Measurements from ENCODE around the gene C10orf143.
"Not testable (repeated sequence)": the region's sequence is repeated elsewhere in the genome, so short reads cannot be mapped to it uniquely, and the experiment has no call there.

Gene C10orf143

DNA sequence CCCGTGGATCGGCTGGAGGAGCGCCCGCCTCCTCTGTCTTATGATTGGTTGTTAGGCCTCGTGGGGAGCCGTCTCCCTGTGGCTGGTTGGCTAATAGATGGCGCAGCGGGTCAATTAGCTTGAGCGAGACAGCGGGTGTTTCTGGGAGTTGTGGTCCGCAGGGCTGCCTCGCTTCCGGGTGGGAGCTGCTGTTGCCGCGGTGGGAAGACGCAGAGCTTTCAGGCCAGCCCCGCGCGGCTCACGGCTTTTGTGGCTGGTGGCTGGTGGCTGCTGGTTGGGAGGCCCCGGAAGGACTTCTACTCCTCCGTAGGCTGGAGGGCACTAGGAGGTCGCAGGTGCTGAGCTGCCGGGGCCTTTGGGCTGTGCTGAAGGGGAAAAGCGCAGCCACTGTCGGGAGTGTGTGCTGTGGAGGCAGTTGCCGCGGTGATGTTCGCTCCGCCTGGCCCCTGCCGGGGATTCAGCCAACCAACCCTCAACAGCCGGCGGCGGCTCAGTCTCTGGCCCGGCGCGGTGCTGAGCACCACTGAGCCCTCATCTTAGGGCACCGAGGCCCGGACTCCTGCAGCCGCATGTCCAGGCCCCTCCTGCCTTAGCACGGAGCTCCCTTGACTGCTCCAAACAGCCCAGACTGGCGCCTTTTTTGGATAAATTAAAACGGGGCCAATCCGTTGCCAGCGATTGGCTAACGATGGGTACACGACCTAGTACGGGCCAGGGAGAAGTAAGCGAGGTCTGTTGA lies 652 bp upstream of the C10orf143 start:
- DNase-seq: peak; percentile 97

DNA sequence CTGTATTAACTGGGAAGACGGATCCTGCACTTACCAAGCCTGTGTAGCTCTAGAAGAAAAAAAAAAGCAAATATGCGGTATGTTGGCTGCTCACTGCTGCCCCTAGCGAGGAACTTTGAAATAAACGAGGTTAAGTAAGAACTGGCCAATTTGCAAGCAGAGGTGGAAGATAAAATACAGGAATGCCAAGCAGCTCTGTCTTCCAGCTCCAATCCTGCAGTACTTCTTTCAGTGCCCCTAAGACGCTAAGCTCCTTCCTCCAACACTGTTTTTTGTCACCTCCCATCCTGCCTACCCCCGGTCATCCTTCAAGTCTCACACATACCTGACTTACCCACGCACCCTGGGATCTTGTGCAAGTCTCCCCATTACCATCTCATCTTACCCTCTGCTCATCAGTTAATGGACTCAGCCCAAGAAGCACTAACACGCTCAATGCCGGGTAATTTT lies 809 bp downstream of the C10orf143 start:
- DNase-seq: peak; percentile 80

DNA sequence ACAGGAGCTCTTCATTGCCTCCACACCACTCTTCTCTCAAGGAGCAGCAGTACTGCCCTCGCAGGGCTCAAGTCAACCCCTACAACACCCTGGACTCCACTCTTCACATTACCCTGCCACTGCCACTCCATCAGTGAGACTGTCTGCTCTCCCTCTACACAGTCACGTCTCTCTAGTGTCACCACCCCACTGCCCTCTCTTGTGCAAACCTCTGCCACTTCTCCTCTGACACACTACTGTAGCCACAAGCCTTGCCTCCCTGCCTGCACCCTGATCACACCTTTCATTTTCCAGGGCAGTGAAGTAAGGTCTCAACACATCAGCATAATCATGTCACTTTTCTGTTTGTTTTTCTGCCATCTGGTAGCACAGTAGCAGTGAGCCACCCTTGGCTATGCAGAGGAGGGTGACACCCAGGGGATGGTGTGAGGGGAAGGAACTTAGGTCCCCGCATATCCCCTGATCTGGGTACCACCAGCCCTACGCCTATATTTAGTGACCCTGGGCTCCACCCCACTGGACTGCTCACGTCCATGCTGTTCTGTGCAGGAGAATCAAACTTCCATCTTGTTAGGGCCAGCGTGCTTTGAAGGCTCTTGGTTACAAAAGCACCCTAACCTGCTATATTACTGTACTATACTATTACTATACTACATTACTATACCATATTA lies 1.6 kb downstream of the C10orf143 start:
- DNase-seq: peak; percentile 70

DNA sequence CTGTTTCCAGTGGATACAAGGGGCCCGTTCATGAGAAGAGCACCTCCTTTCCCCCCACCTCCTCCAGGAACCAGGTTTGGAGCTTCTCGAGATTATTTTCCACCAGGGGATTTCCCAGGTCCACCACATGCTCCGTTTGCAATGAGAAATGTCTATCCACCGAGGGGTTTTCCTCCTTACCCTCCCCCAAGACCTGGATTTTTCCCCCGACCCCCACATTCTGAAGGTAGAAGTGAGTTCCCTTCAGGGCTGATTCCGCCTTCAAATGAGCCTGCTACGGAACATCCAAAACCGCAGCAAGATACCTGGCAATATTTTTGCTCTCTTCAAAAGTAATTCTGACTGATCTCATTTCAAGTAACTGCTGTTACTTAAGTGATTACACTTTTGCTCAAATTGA lies 2.5 kb downstream of the C10orf143 start:
- peak; percentile 49 for DNase-seq

DNA sequence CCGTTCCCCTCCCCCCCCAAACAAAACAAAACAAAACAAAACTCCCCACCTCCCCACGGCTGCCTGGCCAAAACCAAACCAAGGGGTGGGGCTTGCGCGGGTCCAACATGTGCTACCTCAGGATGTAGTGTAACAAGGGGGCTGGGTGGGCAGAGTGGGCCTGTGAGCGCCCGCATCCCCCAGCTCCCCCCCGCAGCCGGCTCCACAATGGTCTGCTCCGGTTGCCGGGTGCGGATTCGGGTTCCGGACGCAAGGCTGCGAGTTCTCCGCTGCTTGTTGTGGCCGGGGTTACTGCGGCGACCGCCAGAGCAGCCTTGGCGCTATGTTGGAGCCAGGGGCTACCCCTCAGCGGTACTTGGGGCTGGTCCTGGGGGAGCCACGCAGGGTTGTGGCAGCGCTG lies 4.9 kb downstream of the C10orf143 start:
- no peak for DNase-seq

DNA sequence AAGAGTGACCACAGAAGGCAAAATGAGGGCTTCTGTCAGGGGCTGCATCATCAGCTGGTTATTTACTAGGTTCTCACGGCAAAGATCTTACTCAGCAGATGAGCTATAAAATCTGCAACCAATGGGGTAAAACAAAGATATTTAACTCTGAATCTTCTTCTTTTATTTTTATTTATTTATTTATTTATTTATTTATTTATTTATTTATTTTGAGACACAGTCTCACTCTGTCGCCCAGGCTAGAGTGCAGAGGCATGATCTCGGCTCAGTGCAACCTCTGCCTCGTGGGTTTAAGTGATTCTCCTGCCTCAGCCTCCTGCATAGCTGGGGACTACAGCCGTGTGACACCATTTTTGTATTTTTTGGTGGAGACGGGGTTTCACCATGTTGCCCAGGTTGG lies 11.3 kb downstream of the C10orf143 start:
- no peak for DNase-seq

DNA sequence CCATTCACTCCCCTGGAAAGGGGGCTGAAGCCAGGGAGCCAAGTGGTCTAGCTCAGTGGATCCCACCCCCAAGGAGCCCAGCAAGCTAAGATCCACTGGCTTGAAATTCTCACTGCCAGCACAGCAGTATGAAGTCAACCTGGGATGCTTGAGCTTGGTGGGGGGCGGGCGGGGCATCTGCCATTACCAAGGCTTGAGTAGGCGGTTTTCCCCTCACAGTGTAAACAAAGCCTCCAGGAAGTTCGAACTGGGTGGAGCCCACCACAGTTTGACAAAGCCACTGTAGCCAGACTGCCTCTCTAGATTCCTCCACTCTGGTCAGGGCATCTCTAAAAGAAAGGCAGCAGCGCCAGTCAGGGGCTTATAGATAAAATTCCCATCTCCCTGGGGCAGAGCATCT lies 20.1 kb downstream of the C10orf143 start:
- DNase-seq: not testable (repeated sequence)

DNA sequence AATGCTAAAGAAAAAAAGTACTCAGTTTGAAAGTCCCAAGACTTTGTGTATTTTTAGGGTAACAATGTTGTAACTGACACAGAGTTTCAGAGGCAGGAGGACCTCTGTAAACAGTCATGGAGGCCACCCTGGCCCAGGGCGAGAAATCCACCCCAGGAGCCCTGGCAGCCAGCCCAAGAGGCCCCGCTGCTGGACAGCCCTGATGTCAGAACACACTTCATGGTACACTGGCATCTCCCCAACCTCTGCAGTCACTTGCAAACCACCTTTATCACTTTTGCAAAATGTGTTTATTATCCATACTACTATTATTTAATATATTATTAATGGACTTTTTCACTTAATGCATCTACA lies 30.2 kb downstream of the C10orf143 start:
- DNase-seq: no peak

DNA sequence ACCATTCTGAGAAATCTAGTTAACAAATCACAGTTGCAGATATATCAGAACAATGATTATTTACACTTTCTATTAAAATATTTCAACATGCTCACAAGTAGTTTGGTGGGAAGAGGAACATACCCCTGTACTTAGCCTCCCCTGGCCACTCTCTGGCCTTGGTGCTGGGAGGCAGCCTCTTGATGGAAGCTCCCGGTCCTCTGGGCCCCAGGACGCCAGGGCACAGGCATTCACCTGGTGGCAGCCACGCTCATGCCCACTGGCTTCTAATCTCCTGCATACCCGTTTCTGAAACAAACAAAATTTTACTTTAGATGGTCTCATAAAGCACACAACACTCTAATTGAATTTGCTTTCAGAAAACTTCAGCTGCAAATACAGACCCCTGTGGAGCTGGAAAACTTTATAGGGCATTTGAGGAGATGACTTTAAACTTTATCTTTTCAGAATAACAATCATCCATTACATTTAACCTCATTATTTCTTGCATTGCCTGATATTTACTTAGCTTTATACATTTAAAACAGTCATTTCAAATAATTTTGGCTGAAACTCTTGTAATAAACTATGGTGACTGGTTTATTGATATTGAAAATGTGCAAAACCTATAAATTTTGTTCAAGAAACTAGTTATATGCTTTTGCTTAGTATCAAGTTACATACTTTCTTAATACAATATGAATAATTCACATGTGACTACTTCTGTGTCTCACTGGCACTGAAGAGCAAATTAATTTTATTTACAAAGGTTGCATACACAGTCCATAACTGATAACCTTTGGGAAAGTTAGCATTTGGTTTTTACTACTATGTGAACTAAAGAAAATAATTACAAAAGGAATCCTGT lies 30.8 kb downstream of the C10orf143 start:
- DNase-seq: no peak

DNA sequence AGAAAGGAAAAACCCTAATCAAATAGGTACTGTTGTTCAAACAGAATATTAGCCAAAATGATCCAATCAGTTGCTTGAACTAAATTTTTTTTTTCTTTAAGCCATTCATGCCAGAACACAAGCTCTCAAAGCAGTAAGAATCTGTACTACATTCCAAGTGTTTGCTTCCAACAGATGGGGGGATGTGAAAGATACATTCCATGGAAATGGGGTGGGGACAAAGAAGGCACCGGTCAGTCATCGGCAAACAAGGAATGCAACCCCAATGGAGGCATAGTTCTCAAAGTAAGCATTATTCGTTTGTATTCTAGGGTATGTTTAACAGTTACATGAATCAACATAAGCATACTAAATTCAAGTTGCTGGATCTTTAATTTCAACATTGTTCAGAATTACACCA lies 32.5 kb downstream of the C10orf143 start:
- no peak for DNase-seq

DNA sequence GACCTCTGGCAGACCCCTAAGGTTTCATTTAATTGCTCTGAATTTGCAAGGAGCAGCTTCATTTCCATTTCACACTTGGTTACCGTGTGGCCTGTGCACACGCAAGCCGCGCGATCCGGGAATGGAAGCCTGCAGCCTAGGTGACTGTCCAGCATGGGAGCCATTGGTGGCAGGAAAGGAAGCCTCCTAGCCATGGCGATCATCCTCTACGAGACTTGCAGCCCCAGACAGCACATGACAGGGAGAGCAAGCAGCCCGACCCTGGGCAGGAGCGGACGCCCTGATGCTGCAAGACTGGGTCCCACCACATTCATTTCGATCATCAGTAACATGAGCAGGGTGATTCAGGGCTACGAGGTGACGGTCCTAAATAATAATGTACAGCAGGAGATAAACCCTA lies 33.9 kb downstream of the C10orf143 start:
- DNase-seq: no peak

DNA sequence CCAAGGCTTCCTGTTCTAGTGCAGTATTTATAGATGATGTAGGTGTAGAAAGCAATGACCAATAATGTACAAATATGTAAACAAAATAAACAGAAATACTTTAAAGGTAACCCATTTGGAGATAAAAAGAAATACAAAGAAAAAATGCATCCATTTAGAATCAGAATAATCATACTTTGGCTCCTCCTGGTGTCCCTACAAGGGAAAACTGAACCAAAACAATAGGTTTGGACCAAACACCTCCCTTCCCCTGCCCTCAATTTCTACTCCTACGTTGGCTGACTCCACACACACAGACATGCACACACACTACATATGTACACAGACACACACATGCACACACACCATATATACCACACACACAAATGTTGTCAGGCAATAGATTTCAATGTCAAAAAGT lies 36.0 kb downstream of the C10orf143 start:
- no peak for DNase-seq

DNA sequence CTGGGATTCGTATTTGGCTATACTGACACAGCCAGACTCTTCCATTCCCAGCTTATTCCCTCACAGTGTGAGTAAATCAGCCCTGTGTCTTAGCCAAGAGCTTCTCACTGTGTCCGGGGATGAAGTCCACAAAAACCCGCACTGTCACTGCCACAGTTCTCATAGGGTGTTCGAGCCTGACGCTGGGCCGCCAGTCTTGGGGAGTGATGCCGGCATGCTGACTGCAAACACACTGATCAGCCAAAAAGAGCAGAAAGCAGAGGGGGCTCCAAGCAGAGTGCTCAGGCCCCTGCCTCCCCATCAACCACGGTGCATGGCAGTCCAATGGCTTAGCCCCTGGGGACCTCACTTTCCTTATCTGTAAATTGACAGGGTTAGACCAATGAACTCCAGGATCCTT lies 36.7 kb downstream of the C10orf143 start:
- DNase-seq: no peak

DNA sequence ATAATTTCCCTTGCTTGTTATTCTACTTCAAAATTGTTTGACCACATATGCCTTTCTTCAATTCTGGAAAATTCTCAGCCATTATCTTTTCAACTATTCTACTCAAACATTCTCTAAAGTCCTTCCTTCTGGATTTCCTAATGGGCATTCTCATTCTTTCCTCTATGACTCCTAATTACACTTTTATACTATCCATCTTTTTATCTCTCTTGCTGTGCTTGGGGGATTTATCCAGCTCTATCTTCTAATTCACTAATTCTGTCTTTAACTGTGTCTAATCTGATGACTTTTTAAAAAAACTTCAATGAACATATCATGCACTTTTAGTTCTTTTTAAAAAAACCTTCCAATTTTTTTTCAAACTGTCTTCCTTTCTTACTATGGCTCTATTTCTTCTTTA lies 38.4 kb downstream of the C10orf143 start:
- DNase-seq: no peak

DNA sequence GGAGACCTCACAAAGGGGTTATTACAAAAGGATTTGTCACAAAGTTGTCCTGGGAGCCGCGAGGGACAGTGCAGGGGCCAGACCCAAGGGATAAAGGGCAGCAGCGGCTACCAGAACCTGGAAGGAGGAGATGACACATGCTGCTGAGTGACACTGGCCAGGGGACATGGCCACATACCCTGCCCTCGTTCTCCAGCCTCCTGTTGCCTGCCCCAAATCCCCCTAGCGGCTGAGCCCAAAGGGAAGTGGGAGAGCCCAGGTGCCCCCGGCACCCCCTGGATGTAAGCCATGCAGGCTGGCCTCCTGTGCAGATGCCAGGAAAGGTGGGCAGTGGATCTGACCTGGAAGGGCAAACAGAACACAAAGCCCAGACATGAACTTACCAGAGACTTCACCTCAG lies 42.7 kb downstream of the C10orf143 start:
- no peak for DNase-seq

DNA sequence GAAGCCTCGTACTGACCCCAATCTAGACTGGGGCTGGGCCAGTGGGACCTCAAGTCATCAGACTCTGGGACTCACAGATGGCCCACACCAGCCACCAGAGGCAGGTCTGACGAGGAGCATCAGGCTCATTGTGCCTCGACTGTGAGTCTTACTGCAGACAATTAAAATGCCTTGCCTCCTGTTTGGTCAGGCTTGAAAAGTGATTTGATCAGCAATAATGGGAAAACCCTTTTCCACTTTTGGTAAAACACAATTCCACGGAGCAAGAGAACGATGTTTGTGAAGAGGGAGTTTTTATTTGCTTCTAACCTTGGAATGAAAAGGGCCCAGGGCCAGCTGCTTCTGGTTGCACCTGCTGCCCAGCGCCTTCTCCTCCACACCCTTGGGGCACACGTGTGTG lies 43.9 kb downstream of the C10orf143 start:
- DNase-seq: no peak

DNA sequence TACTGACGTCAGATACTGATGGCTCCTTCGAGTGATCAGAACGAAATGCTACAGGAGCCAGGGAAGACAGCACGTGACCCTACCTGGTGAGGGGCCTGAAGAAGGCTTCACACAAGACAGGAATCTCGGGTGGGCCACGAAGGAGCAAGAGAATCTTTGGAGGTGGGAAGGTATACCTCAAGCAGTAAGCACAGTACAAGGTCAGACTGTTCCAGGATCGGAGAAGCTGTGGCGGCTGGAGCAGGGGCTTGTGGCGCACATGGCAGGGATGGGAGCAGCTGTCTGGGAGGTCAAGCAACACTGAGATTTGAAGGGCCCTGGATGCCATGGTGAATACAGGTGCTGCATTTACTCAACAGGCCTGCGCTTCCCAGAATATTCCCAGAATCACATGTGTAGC lies 45.4 kb downstream of the C10orf143 start:
- DNase-seq: no peak

DNA sequence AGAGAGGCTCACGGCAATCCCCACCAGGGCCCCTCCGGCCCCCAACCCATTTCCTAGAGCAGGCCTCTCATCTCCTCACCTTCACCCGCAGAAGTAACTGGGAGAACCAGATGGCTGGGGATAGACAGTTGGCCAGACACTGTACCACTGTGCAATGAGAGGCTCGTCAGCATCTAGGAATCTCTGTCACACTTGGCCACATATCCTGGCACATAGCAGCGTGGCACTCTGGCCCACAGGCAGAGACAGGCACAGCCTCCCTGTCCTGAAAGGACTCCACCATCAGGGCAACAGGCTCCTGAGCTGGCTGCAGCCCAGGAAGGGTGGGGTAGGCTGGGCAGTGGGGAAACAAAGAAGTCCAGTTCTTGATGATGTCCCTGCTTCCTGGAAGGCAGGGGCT lies 45.8 kb downstream of the C10orf143 start:
- DNase-seq: no peak

DNA sequence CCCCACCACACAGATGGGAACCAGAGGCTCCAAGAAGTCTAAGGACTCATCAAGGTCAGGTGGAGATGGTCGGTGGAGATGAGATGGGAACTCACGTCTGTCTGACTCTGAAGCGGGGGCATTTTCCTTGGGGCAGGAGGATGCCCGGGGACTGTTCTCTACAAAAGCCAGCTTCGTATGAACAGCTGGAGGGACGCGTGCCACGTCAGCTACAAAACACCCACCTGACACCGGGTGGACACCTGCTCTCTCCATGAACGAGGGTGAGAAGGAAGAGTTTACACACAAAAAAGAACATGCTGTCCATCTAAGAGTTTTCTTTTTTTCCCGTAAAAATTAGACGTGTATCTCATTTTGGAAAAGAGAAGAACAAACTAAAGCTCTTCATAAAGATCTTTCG lies 47.7 kb downstream of the C10orf143 start:
- no peak for DNase-seq

DNA sequence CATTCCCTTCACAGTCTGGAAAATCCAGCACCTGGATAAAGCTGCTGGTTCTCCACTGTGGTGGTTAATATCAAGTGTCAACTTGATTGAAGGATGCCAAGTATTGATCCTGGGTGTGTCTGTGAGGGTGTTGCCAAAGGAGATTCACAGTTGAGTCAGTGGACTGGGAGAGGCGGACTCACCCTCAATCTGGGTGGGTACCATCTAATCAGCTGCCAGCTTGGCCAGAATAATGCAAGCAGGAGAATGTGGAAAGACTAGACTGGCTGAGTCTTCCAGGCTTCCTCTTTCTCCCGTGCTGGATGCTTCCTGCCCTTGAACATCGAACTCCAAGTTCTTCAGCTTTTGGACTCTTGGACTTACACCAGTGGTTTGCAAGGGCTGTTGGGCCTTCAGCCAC lies 48.4 kb downstream of the C10orf143 start:
- DNase-seq: no peak

DNA sequence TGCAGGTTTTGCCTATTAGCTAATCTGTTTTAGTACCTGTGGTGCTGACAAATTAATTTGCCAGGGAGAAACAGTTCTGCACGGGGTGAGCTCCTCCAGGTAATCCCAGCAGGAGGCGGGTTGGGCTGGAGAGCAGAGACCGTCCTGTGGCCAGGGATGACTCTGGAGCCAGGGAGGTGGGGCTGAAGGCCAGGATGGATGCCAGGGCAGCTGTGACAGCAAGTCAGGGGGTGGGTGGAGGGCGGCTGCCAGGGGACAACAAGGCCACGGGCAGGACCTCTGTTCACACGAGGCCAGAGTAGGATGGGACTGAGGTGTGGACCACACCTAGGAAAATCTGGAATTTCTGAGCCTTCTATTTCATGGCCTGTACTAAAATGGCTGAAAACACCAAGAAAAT lies 48.9 kb downstream of the C10orf143 start:
- no peak for DNase-seq

DNA sequence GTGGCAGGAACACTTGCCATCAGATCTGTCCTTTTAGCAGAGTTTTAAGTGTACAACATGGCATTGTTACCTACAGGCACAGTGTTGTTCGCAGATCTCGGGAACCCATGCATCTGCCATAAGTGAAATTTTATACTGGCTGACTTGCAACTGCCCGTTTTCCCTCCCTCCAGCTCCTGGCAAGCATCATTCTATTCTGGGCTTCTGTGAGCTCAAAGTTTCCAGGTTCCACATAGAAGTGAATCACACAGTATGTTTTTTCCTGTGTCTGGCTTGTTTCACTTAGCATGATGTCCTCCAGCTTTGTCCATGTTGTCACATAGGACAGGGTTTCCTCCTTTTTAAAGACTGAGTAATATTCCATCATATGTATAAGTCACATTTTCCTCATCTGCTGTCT lies 56.6 kb downstream of the C10orf143 start:
- DNase-seq: no peak

DNA sequence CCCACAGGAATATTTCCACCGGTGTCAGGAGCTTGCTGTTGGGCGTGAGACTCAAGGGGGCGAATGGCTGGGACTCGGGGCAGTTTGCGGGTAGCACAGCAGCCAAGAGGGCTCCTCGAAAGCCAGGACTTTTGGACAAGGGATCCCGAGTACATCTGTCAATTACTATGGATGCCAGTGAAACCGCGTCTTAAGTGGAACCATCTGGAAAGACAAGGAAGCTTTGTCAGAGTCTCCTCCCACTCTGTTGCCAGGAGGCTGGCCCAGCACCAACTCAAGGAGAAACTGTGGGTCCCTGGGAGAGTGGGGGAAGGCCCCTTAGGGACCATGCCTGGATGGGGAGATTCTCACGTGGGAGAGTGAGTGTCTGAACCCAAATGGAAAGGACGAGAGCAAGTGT lies 57.1 kb downstream of the C10orf143 start:
- no peak for DNase-seq

DNA sequence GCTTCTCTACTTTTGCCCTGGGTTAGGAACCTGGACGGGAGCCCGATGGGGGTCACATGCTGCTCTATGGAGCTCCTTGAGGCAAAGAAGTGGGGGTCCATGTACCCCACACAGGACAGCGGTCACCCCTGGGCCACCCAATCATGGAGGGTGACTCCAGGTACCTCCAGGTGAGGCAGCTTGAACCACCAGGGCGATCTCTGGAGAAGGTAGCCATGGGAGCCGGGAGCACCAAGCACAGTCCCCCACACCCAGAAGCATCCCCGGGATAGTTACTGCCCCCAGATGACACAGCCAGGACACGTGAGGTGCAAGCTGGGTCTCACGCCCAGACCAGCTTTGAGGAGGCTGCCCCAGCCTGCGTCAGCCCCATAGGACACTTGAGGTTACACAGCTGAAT lies 58.4 kb downstream of the C10orf143 start:
- no peak for DNase-seq
